CD14-positive monocyte (primary cell): ENCODE measurements around the gene HS1BP3. TPM values are rescaled to one million over a fixed set of nuclear protein-coding genes. Genes with fewer than 3 reads are reported as not detected.

Source experiments
- DNase-seq, 3 donors: peaks; one replicate each; pipeline ENCODE4 v3.0.0-alpha.2; 2011 to 2022
- H2AFZ ChIP-seq: 2 replicates; pipeline ENCODE4 v1.6.0; 2012; ENCODE audit warnings: mild to moderate bottlenecking, low read depth, low read length, inconsistent platforms; ENCODE audit not compliant: insufficient read depth, poor library complexity, severe bottlenecking
- H3K27ac ChIP-seq, 2 donors: 1 replicate in 1 of 2; 2 replicates in 1 of 2; pipeline ENCODE4 v1.5.1; 2012 to 2013; ENCODE audit warnings: low read length in 2 of 2, control low read depth in 1 of 2, inconsistent platforms in 1 of 2, low read depth in 1 of 2, mild to moderate bottlenecking in 1 of 2
- H3K27me3 ChIP-seq, 2 donors: one replicate each; pipeline versions ENCODE4 v1.6.0 to v1.6.1; 2011 to 2013; ENCODE audit warnings: low read length in 2 of 2; ENCODE audit not compliant: control insufficient read depth in 2 of 2, insufficient read depth in 2 of 2
- H3K36me3 ChIP-seq, 2 donors: replicated peaks in 1 of 2; 1 replicate in 1 of 2; 2 replicates in 1 of 2; pipeline versions ENCODE4 v1.5.1 to v1.6.1; 2012 to 2013; ENCODE audit warnings: low read length in 2 of 2, control low read depth in 1 of 2, inconsistent platforms in 1 of 2, mild to moderate bottlenecking in 1 of 2; ENCODE audit not compliant: insufficient read depth in 2 of 2, control insufficient read depth in 1 of 2
- H3K4me1 ChIP-seq, 2 donors: 1 replicate in 1 of 2; 2 replicates in 1 of 2; pipeline versions ENCODE4 v1.5.1 to v1.6.1; 2012 to 2013; ENCODE audit warnings: low read length in 2 of 2, control low read depth in 1 of 2, inconsistent platforms in 1 of 2, mild to moderate bottlenecking in 1 of 2, moderate library complexity in 1 of 2; ENCODE audit not compliant: insufficient read depth in 2 of 2, control insufficient read depth in 1 of 2
- H3K4me2 ChIP-seq: replicated peaks from 2 replicates; pipeline ENCODE3; 2012; ENCODE audit warnings: low read length, moderate library complexity, mild to moderate bottlenecking; ENCODE audit not compliant: poor library complexity, severe bottlenecking; ENCODE audit errors: extremely low read depth
- H3K4me3 ChIP-seq, 3 experiments: fragments of 200-600 bp in 1 of 3; sonication (generic) in 1 of 3; replicated peaks in 1 of 3; 1 replicate in 2 of 3; 2 replicates in 1 of 3; pipeline ENCODE4 v1.5.1; 2011 to 2013; ENCODE audit warnings: low read length in 3 of 3, mild to moderate bottlenecking in 3 of 3, control low read depth in 2 of 3, low read depth in 2 of 3, inconsistent platforms in 1 of 3, moderate library complexity in 1 of 3
- H3K79me2 ChIP-seq: 2 replicates; pipeline ENCODE4 v1.6.0; 2012; ENCODE audit warnings: mild to moderate bottlenecking, control low read depth, inconsistent platforms, low read length, moderate library complexity; ENCODE audit not compliant: insufficient read depth
- H3K9ac ChIP-seq: 2 replicates; pipeline ENCODE4 v1.6.0; 2017; ENCODE audit warnings: low read length, mild to moderate bottlenecking; ENCODE audit not compliant: insufficient read depth, poor library complexity, severe bottlenecking
- H3K9me3 ChIP-seq, 2 donors: replicated peaks in 1 of 2; 1 replicate in 1 of 2; 2 replicates in 1 of 2; pipeline versions ENCODE4 v1.5.1 to v1.6.1; 2012 to 2013; ENCODE audit warnings: low read length in 2 of 2, control low read depth in 1 of 2; ENCODE audit not compliant: control insufficient read depth in 1 of 2, insufficient read depth in 1 of 2
- H4K20me1 ChIP-seq: 2 replicates; pipeline ENCODE4 v1.6.0; 2012; ENCODE audit warnings: mild to moderate bottlenecking, low read length, control low read depth, moderate library complexity; ENCODE audit not compliant: insufficient read depth
- H3K27ac Mint-ChIP-seq, 7 donors: one replicate each; pipeline ENCODE4 v1.8.0; 2020; ENCODE audit warnings: mild to moderate bottlenecking in 7 of 7, mixed read lengths in 7 of 7, moderate library complexity in 6 of 7, inconsistent platforms in 2 of 7
- H3K27me3 Mint-ChIP-seq, 3 donors: one replicate each; pipeline ENCODE4 v1.8.0; 2021 to 2022; ENCODE audit warnings: low read depth in 3 of 3, mild to moderate bottlenecking in 3 of 3, mixed read lengths in 3 of 3, moderate library complexity in 3 of 3, inconsistent platforms in 1 of 3
- H3K36me3 Mint-ChIP-seq, 2 donors: one replicate each; pipeline ENCODE4 v1.8.0; 2020; ENCODE audit warnings: mixed read lengths in 2 of 2, inconsistent platforms in 1 of 2, mild to moderate bottlenecking in 1 of 2
- H3K4me1 Mint-ChIP-seq: one replicate; pipeline ENCODE4 v1.8.0; 2020; ENCODE audit warnings: mild to moderate bottlenecking, mixed read lengths
- H3K4me3 Mint-ChIP-seq, 2 donors: one replicate each; pipeline ENCODE4 v1.8.0; 2020; ENCODE audit warnings: mild to moderate bottlenecking in 2 of 2, mixed read lengths in 2 of 2, moderate library complexity in 1 of 2
- H3K9me3 Mint-ChIP-seq, 7 donors: one replicate each; pipeline ENCODE4 v1.8.0; 2020 to 2022; ENCODE audit warnings: mixed read lengths in 7 of 7, mild to moderate bottlenecking in 6 of 7, moderate library complexity in 6 of 7, inconsistent platforms in 2 of 7
- CTCF ChIP-seq: fragments of 200-600 bp; IDR thresholded peaks from one replicate; pipeline ENCODE4 v1.8.0; 2022; ENCODE audit warnings: antibody characterized with exemption, mild to moderate bottlenecking
- WGBS: methylation state at CpG from one replicate; pipeline ENCODE4 v1.1.5; 2013; ENCODE audit warnings: missing lambda C conversion rate; ENCODE audit not compliant: insufficient coverage; 5-methylcytosine and 5-hydroxymethylcytosine counted together
- intact Hi-C, 2 donors: fragments of 100-400 bp; cut with micrococcal nuclease; formaldehyde crosslinking; loops; one replicate each; pipeline versions ENCODE4 v1.15.0 to v1.15.1; 2023
- polyA plus RNA-seq, 3 donors: library from polyadenylated mRNA; depleted of rRNA in 1 of 3; unstranded in 2 of 3; stranded (reverse) in 1 of 3; fragments of 300-500 nt in 2 of 3; fragments of >200 nt in 1 of 3; fragmentation: Illumina TruSeq in 2 of 3; gene quantifications; 1 replicate in 2 of 3; 2 replicates in 1 of 3; pipeline ENCODE4 v1.2.3, GENCODE V29; 2012 to 2021

HS1BP3 gene
- polyA plus RNA-seq, 3 donors: 45.1 to 48.9 (median 45.4) TPM

- no peak for DNase-seq
- Histone ChIP-seq H4K20me1 (peaks cover 37% of the 10 kb centered on the region), H3K9me3 (no peaks in the 10 kb centered on the region), H2AFZ (no peak overlapping the region), H3K79me2 (no peaks in the 10 kb centered on the region), H3K27ac (no peak overlapping the region), H3K9ac (no peak overlapping the region), H3K4me3 (no peak overlapping the region), H3K27me3 (no peaks in the 10 kb centered on the region), H3K4me1 (no peaks in the 10 kb centered on the region), H3K4me2 (no peak overlapping the region), H3K36me3 (peaks cover 84 to 100% of the 10 kb centered on the region in 2 donors)
- TF ChIP-seq CTCF: no peak
- no peaks in the 10 kb centered on the region for H3K4me1 Mint-ChIP-seq
- H3K4me3 Mint-ChIP-seq: no peak overlapping the region
- peaks cover 0 to 2% (median 0%) of the 10 kb centered on the region in 7 donors for H3K9me3 Mint-ChIP-seq
- intact Hi-C loops: no loop called here
- H3K27me3 Mint-ChIP-seq: peaks cover 0 to 1% (median 1%) of the 10 kb centered on the region in 3 donors
- H3K27ac Mint-ChIP-seq: peak overlapping the region in 2 of 7 donors; percentile 9 to 19
- WGBS: 100% methylated on average over 1 of the region's 2 CpGs
- peaks cover 84 to 91% of the 10 kb centered on the region in 2 donors for H3K36me3 Mint-ChIP-seq
Measured at GRCh38 chr2:20626392-20626697, 24.6 kb downstream of the HS1BP3 start.

- Mint-ChIP-seq H3K36me3 (peaks cover 86 to 91% of the 10 kb centered on the region in 2 donors), H3K4me3 (no peak overlapping the region), H3K27me3 (peaks cover 0 to 1% (median 1%) of the 10 kb centered on the region in 3 donors), H3K4me1 (no peaks in the 10 kb centered on the region), H3K27ac (peak overlapping the region in 3 of 7 donors; percentile 3 to 42 (median 19)), H3K9me3 (peaks cover 0 to 2% (median 0%) of the 10 kb centered on the region in 7 donors)
- Histone ChIP-seq H3K27ac (no peak overlapping the region), H3K9ac (no peak overlapping the region), H4K20me1 (peaks cover 32% of the 10 kb centered on the region), H3K79me2 (no peaks in the 10 kb centered on the region), H3K27me3 (no peaks in the 10 kb centered on the region), H3K4me3 (no peak overlapping the region), H2AFZ (no peak overlapping the region), H3K4me1 (no peaks in the 10 kb centered on the region), H3K9me3 (no peaks in the 10 kb centered on the region), H3K4me2 (no peak overlapping the region), H3K36me3 (peaks cover 86 to 100% of the 10 kb centered on the region in 2 donors)
- no peak for DNase-seq
- no peak for TF ChIP-seq CTCF
- over 99% methylated on average over 10 of the region's 19 CpGs for WGBS
- intact Hi-C loops: no loop called here
Measured at GRCh38 chr2:20625491-20626391, 25.2 kb downstream of the HS1BP3 start.
